Gastroesophageal sphincter (tissue), 3 donors: ENCODE data around the gene DNAH8.

Experiments used
- CTCF ChIP-seq, 4 experiments: fragments of 200-600 bp in 2 of 4; fragments of 450-650 bp in 2 of 4; sonication (generic) in 1 of 4; IDR thresholded peaks; one replicate each; pipeline ENCODE4 v1.5.1; 2017 to 2019; ENCODE audit warnings: antibody characterized with exemption in 4 of 4, mild to moderate bottlenecking in 2 of 4, moderate library complexity in 2 of 4
- EP300 ChIP-seq: sonication (generic); formaldehyde crosslinking; IDR thresholded peaks from one replicate; pipeline ENCODE4 v1.6.1; 2017; ENCODE audit warnings: antibody characterized with exemption, mild to moderate bottlenecking
- POLR2A ChIP-seq, 2 donors: fragments of 450-650 bp; IDR thresholded peaks; one replicate each; pipeline ENCODE4 v1.6.1; 2017; ENCODE audit warnings: antibody characterized with exemption in 2 of 2, mild to moderate bottlenecking in 2 of 2, moderate library complexity in 1 of 2
- POLR2AphosphoS5 ChIP-seq: sonication (generic); formaldehyde crosslinking; IDR thresholded peaks from one replicate; pipeline ENCODE4 v1.6.1; 2017; ENCODE audit warnings: antibody characterized with exemption

- no peak for TF ChIP-seq CTCF (IDR thresholded peaks at IDR 0.05)
- TF ChIP-seq EP300: no peak
- TF ChIP-seq POLR2A (IDR thresholded peaks at IDR 0.05): no peak
- no peak for TF ChIP-seq POLR2AphosphoS5
Observed at GRCh38 chr6:39056191-39056590, 341.1 kb downstream of the DNAH8 start.
